HepG2 (cell line): ENCODE data around the gene PRKACG. TPM values are rescaled to one million over a fixed set of nuclear protein-coding genes. Genes with fewer than 3 reads are reported as not detected.

ENCODE experiments used
- AGO1 ChIP-seq: fragments of 200-400 bp; formaldehyde crosslinking; IDR thresholded peaks from 2 replicates; pipeline ENCODE4 v1.6.1; 2017; ENCODE audit warnings: mild to moderate bottlenecking, low read depth, low read length, moderate library complexity; ENCODE audit not compliant: poor library complexity, severe bottlenecking
- IKZF1 ChIP-seq: fragments of 450-650 bp; IDR thresholded peaks from 2 replicates; pipeline ENCODE4 v1.7.1; 2016
- PAWR ChIP-seq: sonication (generic); formaldehyde crosslinking; IDR thresholded peaks from 2 replicates; pipeline ENCODE4 v1.4.0; 2020; ENCODE audit warnings: missing genetic modification reagents, mild to moderate bottlenecking, borderline replicate concordance
- SIX4 ChIP-seq: sonication (generic); formaldehyde crosslinking; IDR thresholded peaks from 2 replicates; pipeline ENCODE4 v1.4.0; 2020; ENCODE audit warnings: missing genetic modification reagents
- SOX6 ChIP-seq, 2 experiments: fragments of 450-650 bp in 1 of 2; sonication (generic) in 1 of 2; formaldehyde crosslinking in 1 of 2; IDR thresholded peaks; 2 replicates each; pipeline versions ENCODE4 v1.4.0 to v1.6.1; 2017 to 2020; ENCODE audit warnings: antibody characterized with exemption in 1 of 2, mild to moderate bottlenecking in 1 of 2, missing genetic modification reagents in 1 of 2
- ZBTB40 ChIP-seq, 2 experiments: fragments of 450-650 bp in 1 of 2; sonication (generic) in 1 of 2; formaldehyde crosslinking in 1 of 2; IDR thresholded peaks; 2 replicates each; pipeline versions ENCODE4 v1.6.1 to v1.8.0; 2016 to 2022; ENCODE audit warnings: antibody characterized with exemption in 1 of 2, mild to moderate bottlenecking in 1 of 2, missing genetic modification reagents in 1 of 2
- ZNF556 ChIP-seq: sonication (generic); formaldehyde crosslinking; IDR thresholded peaks from 2 replicates; pipeline ENCODE4 v1.4.0; 2020; ENCODE audit warnings: mild to moderate bottlenecking, missing genetic modification reagents, borderline replicate concordance
- polyA plus RNA-seq, 8 experiments: library from polyadenylated mRNA; depleted of rRNA in 3 of 8; stranded (reverse) in 7 of 8; unstranded in 1 of 8; fragments of >200 nt; fragmentation: Illumina TruSeq in 4 of 8; extraction: Trizol in 4 of 8; gene quantifications; 2 replicates each; pipeline versions ENCODE4 v1.2.1 to v1.2.3, GENCODE V29; 2011 to 2016; ENCODE audit warnings: low read depth in 4 of 8, missing spikeins in 1 of 8, mixed read lengths in 1 of 8; ENCODE audit not compliant: insufficient read depth in 1 of 8
- total RNA-seq, 5 experiments: library from RNA; depleted of rRNA; stranded (reverse); fragments of >200 nt; fragmentation: Illumina TruSeq; extraction: Trizol; gene quantifications; 2 replicates each; pipeline ENCODE4 v1.2.3, GENCODE V29; 2016; ENCODE audit warnings: low read depth in 1 of 5
- TF ChIP-seq, protein P1 (sequence below): IDR thresholded peaks from 2 replicates; pipeline ENCODE4 v1.6.1; 2018; ENCODE audit warnings: missing genetic modification reagents, mild to moderate bottlenecking, missing compliant biosample characterization
- TF ChIP-seq, protein P2 (sequence below): IDR thresholded peaks from 2 replicates; pipeline ENCODE4 v1.6.1; 2012; ENCODE audit warnings: inconsistent platforms

PRKACG gene
- total and polyA plus RNA-seq, 2 of the 13 experiments (the other 11 are each of a cell fraction or from before 2014, with no cell fraction given), result not detected

DNA sequence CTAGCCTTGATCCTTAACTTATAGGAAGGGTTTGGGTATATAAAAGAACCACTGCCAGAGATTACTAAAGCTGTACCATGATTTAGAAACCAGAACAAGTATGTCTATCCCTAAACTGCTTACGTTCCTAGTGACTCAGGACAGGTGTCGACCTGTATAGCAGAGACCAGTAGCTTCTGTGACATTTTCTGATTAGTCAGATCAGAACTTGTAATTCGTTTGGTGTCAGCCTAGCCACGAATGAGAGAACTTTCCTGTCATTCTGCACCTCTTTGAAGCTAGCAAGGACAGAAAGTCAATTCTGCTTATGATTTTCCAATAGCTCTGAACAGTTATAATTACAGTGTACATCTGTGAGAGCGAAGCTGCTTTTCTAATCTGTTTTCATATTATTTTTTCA lies 39.5 kb downstream of the PRKACG start (continued):
- no peak for TF ChIP-seq ZBTB40 (IDR thresholded peaks at IDR 0.05)
- no peak for TF ChIP-seq ZBTB40 (CRISPR knock-in tag; IDR thresholded peaks at IDR 0.05)
- TF ChIP-seq PAWR, result no peak
- no peak for TF ChIP-seq AGO1
- no peak for TF ChIP-seq IKZF1
- TF ChIP-seq SIX4, result no peak
- no peak for TF ChIP-seq SOX6 (IDR thresholded peaks at IDR 0.05)
- TF ChIP-seq SOX6 (CRISPR knock-in tag; IDR thresholded peaks at IDR 0.05), result no peak
- TF ChIP-seq, protein P1, sequence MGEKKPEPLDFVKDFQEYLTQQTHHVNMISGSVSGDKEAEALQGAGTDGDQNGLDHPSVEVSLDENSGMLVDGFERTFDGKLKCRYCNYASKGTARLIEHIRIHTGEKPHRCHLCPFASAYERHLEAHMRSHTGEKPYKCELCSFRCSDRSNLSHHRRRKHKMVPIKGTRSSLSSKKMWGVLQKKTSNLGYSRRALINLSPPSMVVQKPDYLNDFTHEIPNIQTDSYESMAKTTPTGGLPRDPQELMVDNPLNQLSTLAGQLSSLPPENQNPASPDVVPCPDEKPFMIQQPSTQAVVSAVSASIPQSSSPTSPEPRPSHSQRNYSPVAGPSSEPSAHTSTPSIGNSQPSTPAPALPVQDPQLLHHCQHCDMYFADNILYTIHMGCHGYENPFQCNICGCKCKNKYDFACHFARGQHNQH (CRISPR knock-in tag), result no peak
- TF ChIP-seq ZNF556 (CRISPR knock-in tag), result no peak
- TF ChIP-seq, protein P2, sequence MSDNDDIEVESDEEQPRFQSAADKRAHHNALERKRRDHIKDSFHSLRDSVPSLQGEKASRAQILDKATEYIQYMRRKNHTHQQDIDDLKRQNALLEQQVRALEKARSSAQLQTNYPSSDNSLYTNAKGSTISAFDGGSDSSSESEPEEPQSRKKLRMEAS, result no peak
- TF ChIP-seq, all 625 proteins: peak for 0
